Measurements from ENCODE around the gene OTX1. TPM values are rescaled to one million over a fixed set of nuclear protein-coding genes. Genes with fewer than 3 reads are reported as not detected.

The OTX1 gene
- total RNA-seq, 1 donor from 2014 or later: 0.30 TPM

DNA sequence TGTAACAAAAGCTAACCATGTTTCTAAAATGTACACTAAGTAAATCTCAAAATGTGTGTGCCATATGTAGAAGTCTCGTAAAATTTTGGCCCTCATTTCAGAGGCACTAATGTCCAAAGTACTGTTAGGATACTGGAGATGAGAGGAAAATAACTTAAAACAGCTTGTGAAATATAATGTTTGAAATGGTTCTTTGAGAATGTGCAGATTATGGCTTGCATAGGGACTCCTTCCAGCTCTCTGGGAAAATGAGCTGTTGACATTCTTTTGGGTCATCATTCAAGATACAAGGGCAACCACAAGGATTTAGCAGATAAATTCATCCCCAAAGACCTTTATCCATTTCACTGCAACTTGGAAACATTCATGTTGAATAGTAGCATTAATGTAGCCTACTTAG, 38.1 kb upstream of the OTX1 start:
- Histone ChIP-seq H3K79me2 (ENCODE audit: insufficient read depth, low read length) (no peaks in the 10 kb centered on the region), H3K4me2 (ENCODE audit: low read length) (no peak overlapping the region), H3K4me1 (ENCODE audit: insufficient read depth, low read length) (no peaks in the 10 kb centered on the region), H3K9ac (ENCODE audit: low read length) (no peak overlapping the region), H4K20me1 (ENCODE audit: insufficient read depth, low read length) (no peaks in the 10 kb centered on the region), H3K36me3 (ENCODE audit: insufficient read depth, low read length) (peaks cover 5% of the 10 kb centered on the region), H3K27me3 (ENCODE audit: insufficient read depth, low read length) (no peaks in the 10 kb centered on the region), H3K9me3 (ENCODE audit: insufficient read depth, low read depth, low read length) (no peaks in the 10 kb centered on the region), H3K27ac (ENCODE audit: low read depth, low read length) (no peak overlapping the region), H3K4me3 (ENCODE audit: insufficient read depth, low read depth, low read length) (no peak overlapping the region), H2AFZ (ENCODE audit: low read depth, low read length) (no peak overlapping the region)
- peak; percentile 27 for DNase-seq (ENCODE audit: low read depth)
- H3K36me3 Mint-ChIP-seq (ENCODE audit: low read depth, unreplicated experiment): peaks cover 6% of the 10 kb centered on the region
- FAIRE-seq: no peak
- H3K9me3 Mint-ChIP-seq (ENCODE audit: unreplicated experiment): no peaks in the 10 kb centered on the region
- H3K27ac Mint-ChIP-seq (ENCODE audit: unreplicated experiment): no peak overlapping the region
- H3K4me1 Mint-ChIP-seq (ENCODE audit: low read depth, unreplicated experiment): peaks cover 10% of the 10 kb centered on the region
- H3K27me3 Mint-ChIP-seq (ENCODE audit: low read depth, unreplicated experiment): no peaks in the 10 kb centered on the region
- no peak overlapping the region for H3K4me3 Mint-ChIP-seq (ENCODE audit: unreplicated experiment)
- TF ChIP-seq, protein P1, sequence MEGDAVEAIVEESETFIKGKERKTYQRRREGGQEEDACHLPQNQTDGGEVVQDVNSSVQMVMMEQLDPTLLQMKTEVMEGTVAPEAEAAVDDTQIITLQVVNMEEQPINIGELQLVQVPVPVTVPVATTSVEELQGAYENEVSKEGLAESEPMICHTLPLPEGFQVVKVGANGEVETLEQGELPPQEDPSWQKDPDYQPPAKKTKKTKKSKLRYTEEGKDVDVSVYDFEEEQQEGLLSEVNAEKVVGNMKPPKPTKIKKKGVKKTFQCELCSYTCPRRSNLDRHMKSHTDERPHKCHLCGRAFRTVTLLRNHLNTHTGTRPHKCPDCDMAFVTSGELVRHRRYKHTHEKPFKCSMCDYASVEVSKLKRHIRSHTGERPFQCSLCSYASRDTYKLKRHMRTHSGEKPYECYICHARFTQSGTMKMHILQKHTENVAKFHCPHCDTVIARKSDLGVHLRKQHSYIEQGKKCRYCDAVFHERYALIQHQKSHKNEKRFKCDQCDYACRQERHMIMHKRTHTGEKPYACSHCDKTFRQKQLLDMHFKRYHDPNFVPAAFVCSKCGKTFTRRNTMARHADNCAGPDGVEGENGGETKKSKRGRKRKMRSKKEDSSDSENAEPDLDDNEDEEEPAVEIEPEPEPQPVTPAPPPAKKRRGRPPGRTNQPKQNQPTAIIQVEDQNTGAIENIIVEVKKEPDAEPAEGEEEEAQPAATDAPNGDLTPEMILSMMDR (IDR thresholded peaks at IDR 0.05; ENCODE audit: insufficient read depth, low read depth, low read length): no peak
- TF ChIP-seq EZH2 (IDR thresholded peaks at IDR 0.05; ENCODE audit: insufficient read depth, low read length): no peak

DNA sequence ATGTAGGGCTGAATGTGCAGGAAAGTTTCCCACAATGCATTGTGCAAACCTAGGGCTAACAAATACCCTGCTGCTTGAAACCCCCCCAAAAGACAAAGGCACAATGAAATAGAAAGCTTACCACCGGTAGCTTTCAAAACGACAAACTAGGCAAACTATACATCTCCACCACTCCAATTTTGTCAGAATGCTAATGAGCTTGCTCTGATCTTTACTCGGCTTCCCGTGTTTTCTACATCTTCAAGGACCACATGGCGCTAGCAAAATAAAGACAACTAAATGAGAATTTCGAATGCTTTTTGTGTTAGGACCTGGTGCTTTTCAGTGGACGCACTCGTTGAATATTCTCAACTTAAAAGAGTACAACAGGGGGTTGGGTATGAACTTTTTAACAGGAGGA, 37.2 kb upstream of the OTX1 start:
- peaks cover 10% of the 10 kb centered on the region for H3K4me1 Mint-ChIP-seq (ENCODE audit: low read depth, unreplicated experiment)
- Histone ChIP-seq H3K9ac (ENCODE audit: low read length) (no peak overlapping the region), H2AFZ (ENCODE audit: low read depth, low read length) (no peak overlapping the region), H3K4me3 (ENCODE audit: insufficient read depth, low read depth, low read length) (no peak overlapping the region), H3K4me1 (ENCODE audit: insufficient read depth, low read length) (no peaks in the 10 kb centered on the region), H3K79me2 (ENCODE audit: insufficient read depth, low read length) (no peaks in the 10 kb centered on the region), H4K20me1 (ENCODE audit: insufficient read depth, low read length) (no peaks in the 10 kb centered on the region), H3K36me3 (ENCODE audit: insufficient read depth, low read length) (peaks cover 5% of the 10 kb centered on the region), H3K27me3 (ENCODE audit: insufficient read depth, low read length) (no peaks in the 10 kb centered on the region), H3K4me2 (ENCODE audit: low read length) (no peak overlapping the region), H3K27ac (ENCODE audit: low read depth, low read length) (no peak overlapping the region), H3K9me3 (ENCODE audit: insufficient read depth, low read depth, low read length) (no peaks in the 10 kb centered on the region)
- no peaks in the 10 kb centered on the region for H3K9me3 Mint-ChIP-seq (ENCODE audit: unreplicated experiment)
- TF ChIP-seq, protein P1 (IDR thresholded peaks at IDR 0.05; ENCODE audit: insufficient read depth, low read depth, low read length): no peak
- no peak for TF ChIP-seq EZH2 (IDR thresholded peaks at IDR 0.05; ENCODE audit: insufficient read depth, low read length)
- H3K27me3 Mint-ChIP-seq (ENCODE audit: low read depth, unreplicated experiment): no peaks in the 10 kb centered on the region
- H3K27ac Mint-ChIP-seq (ENCODE audit: unreplicated experiment): no peak overlapping the region
- DNase-seq (ENCODE audit: low read depth) (no peak), FAIRE-seq (no peak)
- peaks cover 6% of the 10 kb centered on the region for H3K36me3 Mint-ChIP-seq (ENCODE audit: low read depth, unreplicated experiment)
- H3K4me3 Mint-ChIP-seq (ENCODE audit: unreplicated experiment): no peak overlapping the region

DNA sequence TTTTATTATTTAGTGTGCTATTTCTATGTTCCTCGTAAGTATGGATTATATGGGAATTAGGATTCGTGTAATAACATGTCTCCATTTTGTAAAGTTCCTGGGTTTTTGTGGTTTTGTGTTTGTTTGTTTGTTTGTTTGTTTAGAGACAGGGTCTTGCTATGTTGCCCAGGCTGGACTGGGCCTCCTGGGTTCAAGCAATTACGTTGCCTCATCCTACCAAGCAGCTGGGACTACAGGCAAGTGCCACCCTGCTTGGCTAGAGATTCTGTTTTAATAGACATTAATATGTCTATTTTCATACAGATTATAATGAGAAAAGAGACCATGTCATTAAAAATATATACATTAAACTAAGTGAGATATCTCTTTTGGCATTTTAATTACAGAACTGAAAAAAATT, 35.2 kb upstream of the OTX1 start:
- H4K20me1 ChIP-seq (ENCODE audit: insufficient read depth, low read length): no peaks in the 10 kb centered on the region

More for the DNA sequence above, 35.2 kb upstream of the OTX1 start:
- H3K27me3 Mint-ChIP-seq (ENCODE audit: low read depth, unreplicated experiment): no peaks in the 10 kb centered on the region
- H3K9me3 ChIP-seq (ENCODE audit: insufficient read depth, low read depth, low read length): no peaks in the 10 kb centered on the region
- H3K9ac ChIP-seq (ENCODE audit: low read length): no peak overlapping the region
- H3K4me3 Mint-ChIP-seq (ENCODE audit: unreplicated experiment): no peak overlapping the region
- TF ChIP-seq, protein P1 (IDR thresholded peaks at IDR 0.05; ENCODE audit: insufficient read depth, low read depth, low read length): no peak
- no peak for TF ChIP-seq EZH2 (IDR thresholded peaks at IDR 0.05; ENCODE audit: insufficient read depth, low read length)
- DNase-seq (ENCODE audit: low read depth) (no peak), FAIRE-seq (no peak)
- no peaks in the 10 kb centered on the region for H3K4me1 ChIP-seq (ENCODE audit: insufficient read depth, low read length)
- H3K36me3 Mint-ChIP-seq (ENCODE audit: low read depth, unreplicated experiment): peaks cover 6% of the 10 kb centered on the region
- H3K4me3 ChIP-seq (ENCODE audit: insufficient read depth, low read depth, low read length): no peak overlapping the region
- H3K9me3 Mint-ChIP-seq (ENCODE audit: unreplicated experiment): no peaks in the 10 kb centered on the region
- H3K36me3 ChIP-seq (ENCODE audit: insufficient read depth, low read length): peaks cover 5% of the 10 kb centered on the region
- no peaks in the 10 kb centered on the region for H3K27me3 ChIP-seq (ENCODE audit: insufficient read depth, low read length)
- H3K27ac ChIP-seq (ENCODE audit: low read depth, low read length): no peak overlapping the region
- H3K27ac Mint-ChIP-seq (ENCODE audit: unreplicated experiment): no peak overlapping the region
- H2AFZ ChIP-seq (ENCODE audit: low read depth, low read length): no peak overlapping the region
- H3K4me2 ChIP-seq (ENCODE audit: low read length): no peak overlapping the region
- H3K4me1 Mint-ChIP-seq (ENCODE audit: low read depth, unreplicated experiment): peaks cover 6% of the 10 kb centered on the region
- no peaks in the 10 kb centered on the region for H3K79me2 ChIP-seq (ENCODE audit: insufficient read depth, low read length)
